HCT116 (cell line): ENCODE measurements around the gene GRM2. TPM values are rescaled to one million over a fixed set of nuclear protein-coding genes. Genes with fewer than 3 reads are reported as not detected.
"Not testable (repeated sequence)": the region's sequence is repeated elsewhere in the genome, so short reads cannot be mapped to it uniquely, and the experiment has no call there.

ENCODE experiments used
- ATAC-seq: fragments of 200-7000 bp; cut with Tn5 transposase; 2 replicates; pipeline ENCODE4 v1.9.1; 2020; ENCODE audit warnings: mild to moderate bottlenecking, moderate library complexity
- BruUV-seq: library from RNA; stranded (reverse); fragments of 400-500 nt; replicated peaks from 2 replicates; lab custom pipeline; 2021; lab: Mats Ljungman, UMichigan
- CTCF ChIA-PET: fragments of 300-600 bp; sonication (Branson Sonifier 250); formaldehyde crosslinking; loops from one replicate; lab custom pipeline; 2021; ENCODE audit warnings: antibody characterized with exemption; lab: Charles Lee
- POLR2A ChIA-PET: fragments of 300-600, 350-600 bp; sonication (Branson Sonifier 250); formaldehyde crosslinking; loops from one replicate; lab custom pipeline; 2021; ENCODE audit warnings: antibody characterized with exemption; lab: Charles Lee
- RAD21 ChIA-PET, 2 experiments: fragments of 300-600 bp; sonication (Branson Sonifier 250); formaldehyde crosslinking; loops; one replicate each; lab custom pipeline; 2023; ENCODE audit warnings: low total read pairs in 2 of 2; ENCODE audit not compliant: uncharacterized antibody in 2 of 2, unreplicated experiment in 2 of 2, low non-redundant PET in 1 of 2; lab: Charles Lee
- DNase-seq: peaks from one replicate; pipeline ENCODE4 v3.0.0-alpha.2; 2010; ENCODE audit warnings: low read depth, low spot score
- H2AFZ ChIP-seq: fragments of 200-600 bp; shearing (Covaris generic), sonication (generic); 2 replicates; pipeline ENCODE4 v1.6.1; 2017; ENCODE audit warnings: low read depth, mixed run types, mixed read lengths, antibody characterized with exemption, low read length; ENCODE audit not compliant: poor library complexity, severe bottlenecking
- H3K27ac ChIP-seq: 2 replicates; pipeline ENCODE4 v1.5.1; 2012; ENCODE audit warnings: low read depth, low read length
- H3K27me3 ChIP-seq: fragments of 200-600 bp; sonication (generic); 2 replicates; pipeline ENCODE4 v1.6.1; 2016; ENCODE audit warnings: mixed run types, low read length, mixed read lengths; ENCODE audit not compliant: insufficient read depth
- H3K36me3 ChIP-seq, 2 experiments: fragments of 200-500 bp in 1 of 2; fragments of 200-600 bp in 1 of 2; sonication (Bioruptor generic) in 1 of 2; sonication (generic) in 1 of 2; 2 replicates each; pipeline versions ENCODE4 v1.5.1 to v1.6.1; 2014 to 2016; ENCODE audit warnings: low read length in 2 of 2, inconsistent platforms in 1 of 2, mixed read lengths in 1 of 2, mixed run types in 1 of 2; ENCODE audit not compliant: insufficient read depth in 2 of 2, control insufficient read depth in 1 of 2
- H3K4me1 ChIP-seq, 2 experiments: fragments of 200-600 bp in 1 of 2; sonication (generic) in 1 of 2; 2 replicates each; pipeline versions ENCODE4 v1.5.1 to v1.6.1; 2012 to 2017; ENCODE audit warnings: low read length in 2 of 2, inconsistent platforms in 1 of 2, mild to moderate bottlenecking in 1 of 2, mixed read lengths in 1 of 2, mixed run types in 1 of 2, moderate library complexity in 1 of 2; ENCODE audit not compliant: insufficient read depth in 2 of 2, control insufficient read depth in 1 of 2
- H3K4me2 ChIP-seq: fragments of 200-600 bp; sonication (generic); 2 replicates; pipeline ENCODE4 v1.6.1; 2017; ENCODE audit warnings: mixed run types, low read length, mixed read lengths
- H3K4me3 ChIP-seq, 2 experiments: fragments of 200-600 bp in 1 of 2; sonication (generic) in 1 of 2; replicated peaks in 1 of 2; 2 replicates each; pipeline ENCODE4 v1.5.1; 2011 to 2016; ENCODE audit warnings: low read length in 2 of 2, control low read depth in 1 of 2, low read depth in 1 of 2, mild to moderate bottlenecking in 1 of 2, mixed read lengths in 1 of 2, mixed run types in 1 of 2
- H3K79me2 ChIP-seq: fragments of 200-600 bp; sonication (generic); 2 replicates; pipeline ENCODE4 v1.6.1; 2017; ENCODE audit warnings: mild to moderate bottlenecking, mixed run types, low read length, moderate library complexity, mixed read lengths; ENCODE audit not compliant: insufficient read depth
- H3K9ac ChIP-seq: fragments of 200-600 bp; sonication (generic); 2 replicates; pipeline ENCODE4 v1.6.1; 2016; ENCODE audit warnings: low read length, mixed read lengths
- H3K9me2 ChIP-seq: fragments of 200-600 bp; sonication (generic), shearing (Covaris generic); 2 replicates; pipeline ENCODE4 v1.6.1; 2017; ENCODE audit warnings: mixed run types, mild to moderate bottlenecking, moderate library complexity; ENCODE audit not compliant: insufficient read depth
- H3K9me3 ChIP-seq, 2 experiments: fragments of 200-500 bp in 1 of 2; fragments of 200-600 bp in 1 of 2; sonication (Bioruptor generic) in 1 of 2; sonication (generic) in 1 of 2; 2 replicates each; pipeline ENCODE4 v1.6.1; 2014 to 2017; ENCODE audit warnings: low read length in 2 of 2, mixed read lengths in 2 of 2, inconsistent platforms in 1 of 2, low read depth in 1 of 2, mild to moderate bottlenecking in 1 of 2, mixed run types in 1 of 2, moderate library complexity in 1 of 2; ENCODE audit not compliant: control insufficient read depth in 1 of 2, insufficient read depth in 1 of 2
- H4K20me1 ChIP-seq: fragments of 200-600 bp; sonication (generic), shearing (Covaris generic); 2 replicates; pipeline ENCODE4 v1.6.1; 2017; ENCODE audit warnings: mixed run types, mild to moderate bottlenecking, moderate library complexity; ENCODE audit not compliant: insufficient read depth
- CBX3 ChIP-seq: IDR thresholded peaks from 2 replicates; pipeline ENCODE4 v1.6.1; 2012; ENCODE audit warnings: low read depth
- CEBPB ChIP-seq: IDR thresholded peaks from 2 replicates; pipeline ENCODE4 v1.6.1; 2012; ENCODE audit warnings: low read depth
- CTCF ChIP-seq, 3 experiments: fragments of 200-600 bp in 1 of 3; sonication (generic) in 1 of 3; IDR thresholded peaks in 2 of 3; conservative IDR thresholded peaks in 1 of 3; 2 replicates each; pipeline ENCODE4 v1.5.1; 2012 to 2017; ENCODE audit warnings: low read depth in 2 of 3, low read length in 2 of 3, antibody characterized with exemption in 1 of 3, borderline replicate concordance in 1 of 3, control low read depth in 1 of 3, mild to moderate bottlenecking in 1 of 3, mixed read lengths in 1 of 3, mixed run types in 1 of 3, moderate library complexity in 1 of 3; ENCODE audit not compliant: insufficient read depth in 1 of 3
- EGR1 ChIP-seq: IDR thresholded peaks from 2 replicates; pipeline ENCODE4 v1.6.1; 2012; ENCODE audit warnings: low read depth
- EZH2phosphoT487 ChIP-seq: fragments of 200-600 bp; IDR thresholded peaks from 2 replicates; pipeline ENCODE4 v1.6.1; 2018; ENCODE audit warnings: antibody characterized with exemption, borderline replicate concordance
- MAX ChIP-seq: IDR thresholded peaks from 2 replicates; pipeline ENCODE4 v1.6.1; 2012
- REST ChIP-seq: IDR thresholded peaks from 2 replicates; pipeline ENCODE4 v1.6.1; 2012; ENCODE audit warnings: low read depth
- SP1 ChIP-seq: IDR thresholded peaks from 2 replicates; pipeline ENCODE4 v1.6.1; 2012; ENCODE audit warnings: low read depth
- TCF7L2 ChIP-seq: IDR thresholded peaks from 2 replicates; pipeline ENCODE4 v1.7.0; 2011; ENCODE audit warnings: borderline replicate concordance, inconsistent platforms; ENCODE audit not compliant: insufficient read depth, insufficient read length; ENCODE audit errors: extremely low read depth
- ZBTB33 ChIP-seq: IDR thresholded peaks from 2 replicates; pipeline ENCODE4 v1.6.1; 2011; ENCODE audit warnings: mild to moderate bottlenecking, low read length, moderate library complexity; ENCODE audit not compliant: insufficient replicate concordance; ENCODE audit errors: extremely low read depth
- ZNF274 ChIP-seq: fragments of 200-500 bp; sonication (Bioruptor generic); IDR thresholded peaks from 2 replicates; pipeline ENCODE4 v1.6.1; 2014; ENCODE audit warnings: mild to moderate bottlenecking, low read depth, low read length, inconsistent platforms
- intact Hi-C: fragments of 100-400 bp; cut with micrococcal nuclease; formaldehyde crosslinking; loops from 2 replicates; pipeline ENCODE4 v1.10.0; 2022
- total RNA-seq: library from RNA; stranded (reverse); gene quantifications from one replicate; pipeline ENCODE4 v1.2.1, GENCODE V29; 2021; ENCODE audit not compliant: unreplicated experiment

GRM2 gene
- total RNA-seq, 1 experiment from 2014 or later: 0.32 TPM

- ATAC-seq: no peak
- Histone ChIP-seq H3K36me3 (no peaks in the 10 kb centered on the region), H3K4me1 (no peaks in the 10 kb centered on the region), H3K27ac (no peak overlapping the region), H4K20me1 (no peaks in the 10 kb centered on the region), H3K9me3 (no peaks in the 10 kb centered on the region), H3K4me2 (no peak overlapping the region), H3K79me2 (no peaks in the 10 kb centered on the region), H3K9ac (no peak overlapping the region), H3K27me3 (0 out of 2 replicates have a peak, but pooled peaks cover 6% of the 10 kb centered on the region), H2AFZ (no peak overlapping the region), H3K4me3 (no peak overlapping the region), H3K9me2 (no peaks in the 10 kb centered on the region)
- POLR2A ChIA-PET: no interaction called here
- CTCF ChIA-PET: no interaction called here
- intact Hi-C loops: no loop called here
- no TSS peak for BruUV-seq
- TF ChIP-seq TCF7L2: no peak
- no peak for TF ChIP-seq CBX3
- no peak for TF ChIP-seq MAX
- no peak for TF ChIP-seq ZNF274
- TF ChIP-seq ZBTB33: no peak
- no peak for TF ChIP-seq REST
- TF ChIP-seq CEBPB: no peak
- TF ChIP-seq EZH2phosphoT487: no peak
- TF ChIP-seq EGR1: no peak
- no peak for TF ChIP-seq CTCF (IDR thresholded peaks at IDR 0.05 in 2 of 3, conservative IDR thresholded peaks at IDR 0.05 in 1 of 3; ENCODE audit: borderline replicate concordance in 1 of 3, insufficient read depth in 1 of 3, low read depth in 2 of 3, low read length in 2 of 3)
- TF ChIP-seq SP1: no peak
- DNase-seq: no peak
- RAD21 ChIA-PET: no interaction called here
Observed at GRCh38 chr3:51739110-51739509, 32.2 kb downstream of the GRM2 start.

- H3K4me2 ChIP-seq, RAD21 ChIA-PET, intact Hi-C loops, H2AFZ ChIP-seq, H4K20me1 ChIP-seq, H3K9ac ChIP-seq, H3K27me3 ChIP-seq, DNase-seq, H3K9me3 ChIP-seq, H3K27ac ChIP-seq, CTCF ChIA-PET, H3K79me2 ChIP-seq, H3K4me3 ChIP-seq, BruUV-seq, H3K4me1 ChIP-seq, H3K36me3 ChIP-seq, H3K9me2 ChIP-seq, ATAC-seq, POLR2A ChIA-PET: not testable (repeated sequence)
Observed at GRCh38 chr3:51742320-51742719, 35.5 kb downstream of the GRM2 start.
